ENCODE measurements around the gene POLR3K. TPM values are rescaled to one million over a fixed set of nuclear protein-coding genes. Genes with fewer than 3 reads are reported as not detected.

POLR3K gene
- total RNA-seq, result 64.8 and 67.3 TPM in 2 replicates

DNA sequence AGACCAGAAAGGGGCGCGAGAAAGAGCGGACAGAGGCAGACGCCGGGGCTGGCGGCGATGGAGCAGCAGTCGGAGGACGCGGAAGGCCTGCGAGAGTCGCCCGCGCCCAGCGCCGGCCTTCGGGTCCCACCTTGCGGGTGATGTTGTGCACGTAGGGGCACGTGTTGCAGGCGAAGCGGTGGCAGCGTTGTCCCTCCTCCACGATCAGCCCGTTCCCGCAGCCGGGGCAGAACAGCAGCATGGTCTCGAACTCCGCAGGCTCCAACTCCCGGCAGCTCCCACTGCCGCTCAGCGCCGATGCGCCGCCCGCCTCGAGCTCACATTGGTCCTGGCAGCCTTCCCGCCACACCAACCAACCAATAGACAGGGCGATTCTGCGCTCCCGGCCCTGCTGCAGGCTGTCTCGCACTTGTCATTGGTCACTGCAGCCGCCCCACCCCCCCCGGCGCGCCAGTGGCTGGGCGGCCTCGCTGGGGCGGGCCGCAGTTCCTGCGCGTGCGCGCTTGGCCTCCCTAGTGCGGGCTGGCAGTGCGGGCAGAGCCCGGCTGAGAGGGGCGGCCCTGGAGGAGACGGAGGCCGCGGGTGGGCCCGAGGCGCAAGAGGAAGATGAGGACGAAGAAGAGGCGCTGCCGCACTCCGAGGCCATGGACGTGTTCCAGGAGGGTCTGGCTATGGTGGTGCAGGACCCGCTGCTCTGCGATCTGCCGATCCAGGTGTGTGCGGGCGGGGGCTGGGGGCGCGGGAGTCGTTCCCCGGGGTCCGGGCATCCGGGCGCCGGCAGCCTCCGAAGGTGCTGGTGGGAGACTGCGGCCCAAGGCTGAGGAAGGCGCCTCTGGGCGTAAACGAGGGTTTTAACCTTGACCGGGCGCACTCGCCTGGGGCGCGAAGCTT is at the start of gene POLR3K, which contains the start of gene SNRNP25:
POLR3K (minus strand) TSS at position 263 of the 891 bp plus-strand sequence; CDS start at position 241, 22 bp downstream.
SNRNP25 (plus strand) TSS at position 483 of the 891 bp plus-strand sequence; CDS start at position 672, 189 bp downstream.
- intact Hi-C loops (cut with micrococcal nuclease), result loop anchor here (1.0 to 2.0 kb wide), 2 partner anchors 12 to 25 kb away; partner anchors contain the start of gene MPG
- H3K4me3 Mint-ChIP-seq (ENCODE audit: low read depth), result peak within 1 kb of the TSS; percentile 97
- H3K27me3 Mint-ChIP-seq (ENCODE audit: low read depth), result no peaks in the 10 kb centered on the region
- H3K4me1 Mint-ChIP-seq (ENCODE audit: low read depth), result peaks cover 20% of the 10 kb centered on the region
- H3K36me3 Mint-ChIP-seq (ENCODE audit: low read depth), result peaks cover 43% of the 10 kb centered on the region
- DNase-seq (ENCODE audit: low spot score), result peak; percentile 96
- H3K27ac Mint-ChIP-seq, result peak within 1 kb of the TSS; percentile 85
- no peaks in the 10 kb centered on the region for H3K9me3 Mint-ChIP-seq

DNA sequence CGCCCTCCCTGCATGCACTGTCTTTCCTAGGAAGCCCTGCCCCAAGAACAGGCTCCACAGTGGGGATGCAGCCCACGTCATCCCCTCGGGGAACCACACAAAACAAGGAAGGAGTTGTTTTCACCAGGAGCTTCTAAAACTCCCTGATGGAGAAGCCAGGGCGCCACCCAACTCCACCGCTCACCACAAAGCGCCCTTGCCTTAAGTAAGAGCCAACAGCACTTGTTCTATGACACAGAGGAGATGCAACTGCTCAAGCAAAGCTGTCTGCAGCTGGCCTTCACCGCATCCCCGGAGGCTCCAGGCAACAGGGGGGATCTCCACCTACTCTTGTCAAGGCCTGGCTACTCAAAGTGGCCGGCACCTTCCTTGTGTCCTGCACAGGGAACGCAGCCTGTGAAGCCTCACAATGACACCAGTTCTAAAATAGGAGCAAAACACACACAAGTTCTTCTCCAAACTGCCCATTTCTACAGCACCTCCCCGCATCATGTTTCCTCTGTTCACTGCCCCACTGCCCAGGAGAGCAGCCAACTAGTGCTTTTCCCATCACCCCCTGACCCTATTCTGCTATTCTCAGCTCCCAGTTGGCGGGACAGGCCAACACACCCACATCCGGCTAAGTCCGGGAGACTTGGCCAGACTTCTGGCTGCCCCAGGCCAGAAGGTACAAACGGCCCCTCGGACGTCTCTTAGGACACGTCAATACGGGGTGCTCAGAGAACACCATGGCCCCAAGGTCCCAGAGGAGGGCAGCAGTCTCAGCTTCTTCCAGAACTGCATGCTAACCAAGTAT is 48.9 kb upstream of the POLR3K start:
- Mint-ChIP-seq H3K27ac (no peak overlapping the region), H3K4me3 (ENCODE audit: low read depth) (no peak overlapping the region), H3K4me1 (ENCODE audit: low read depth) (no peaks in the 10 kb centered on the region), H3K36me3 (ENCODE audit: low read depth) (peaks cover 16% of the 10 kb centered on the region), H3K27me3 (ENCODE audit: low read depth) (no peaks in the 10 kb centered on the region), H3K9me3 (no peaks in the 10 kb centered on the region)
- DNase-seq (ENCODE audit: low spot score), result no peak
- intact Hi-C loops (cut with micrococcal nuclease), result no loop called here

GRCh38 chr16:101586-101985 is 48.2 kb upstream of the POLR3K start:
- Mint-ChIP-seq H3K27me3 (ENCODE audit: low read depth) (no peaks in the 10 kb centered on the region), H3K4me3 (ENCODE audit: low read depth) (no peak overlapping the region), H3K9me3 (no peaks in the 10 kb centered on the region), H3K4me1 (ENCODE audit: low read depth) (no peaks in the 10 kb centered on the region), H3K27ac (no peak overlapping the region), H3K36me3 (ENCODE audit: low read depth) (peaks cover 12% of the 10 kb centered on the region)
- intact Hi-C loops (cut with micrococcal nuclease), result no loop called here
- DNase-seq (ENCODE audit: low spot score), result no peak

- H3K36me3 Mint-ChIP-seq (ENCODE audit: low read depth), result peaks cover 10% of the 10 kb centered on the region
- intact Hi-C loops (cut with micrococcal nuclease), result no loop called here
Measured at GRCh38 chr16:100989-101388, 47.6 kb upstream of the POLR3K start.

GRCh38 chr16:97822-98221 is 44.4 kb upstream of the POLR3K start:
- no peak overlapping the region for H3K27ac Mint-ChIP-seq
- no peaks in the 10 kb centered on the region for H3K9me3 Mint-ChIP-seq
- DNase-seq (ENCODE audit: low spot score), result no peak
- intact Hi-C loops (cut with micrococcal nuclease), result loop anchor here (1.0 kb wide), 1 partner anchor 33 kb away; no protein-coding TSS in a partner anchor
- no peaks in the 10 kb centered on the region for H3K4me1 Mint-ChIP-seq (ENCODE audit: low read depth)
- peaks cover 13% of the 10 kb centered on the region for H3K36me3 Mint-ChIP-seq (ENCODE audit: low read depth)
- H3K27me3 Mint-ChIP-seq (ENCODE audit: low read depth), result no peaks in the 10 kb centered on the region
- no peak overlapping the region for H3K4me3 Mint-ChIP-seq (ENCODE audit: low read depth)

More at GRCh38 chr16:100989-101388, 47.6 kb upstream of the POLR3K start:
- Mint-ChIP-seq H3K27ac (no peak overlapping the region), H3K9me3 (no peaks in the 10 kb centered on the region), H3K27me3 (ENCODE audit: low read depth) (no peaks in the 10 kb centered on the region), H3K4me1 (ENCODE audit: low read depth) (no peaks in the 10 kb centered on the region), H3K4me3 (ENCODE audit: low read depth) (no peak overlapping the region)
- no peak for DNase-seq (ENCODE audit: low spot score)

DNA sequence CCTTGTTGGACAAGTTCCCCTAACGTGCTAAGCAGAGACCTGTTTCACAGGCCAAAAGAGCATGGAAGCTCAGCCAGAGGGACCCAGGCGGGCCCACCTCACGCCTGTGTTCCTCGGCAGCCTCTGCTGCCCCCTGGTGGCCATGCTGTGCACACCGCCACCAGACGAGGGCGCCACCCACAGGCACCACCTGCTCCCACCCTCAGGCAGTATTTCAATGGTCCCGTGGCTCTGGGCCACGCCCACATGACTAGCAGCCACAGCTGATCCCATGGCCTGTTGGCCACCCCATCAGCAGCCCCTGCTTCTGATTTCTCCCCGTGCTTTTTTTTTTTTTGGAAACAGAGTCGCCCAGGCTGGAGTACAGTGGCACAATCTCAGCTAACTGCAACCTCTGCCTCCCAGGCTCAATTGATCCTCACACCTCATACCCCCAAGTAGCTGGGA is 43.5 kb upstream of the POLR3K start:
- peak; percentile 88 for DNase-seq (ENCODE audit: low spot score)
- H3K27ac Mint-ChIP-seq, result no peak overlapping the region
- no peaks in the 10 kb centered on the region for H3K4me1 Mint-ChIP-seq (ENCODE audit: low read depth)
- H3K27me3 Mint-ChIP-seq (ENCODE audit: low read depth), result no peaks in the 10 kb centered on the region
- H3K36me3 Mint-ChIP-seq (ENCODE audit: low read depth), result peaks cover 13% of the 10 kb centered on the region
- no peak overlapping the region for H3K4me3 Mint-ChIP-seq (ENCODE audit: low read depth)
- intact Hi-C loops (cut with micrococcal nuclease), result loop anchor here (1.0 kb wide), 1 partner anchor 32 kb away; no protein-coding TSS in a partner anchor
- no peaks in the 10 kb centered on the region for H3K9me3 Mint-ChIP-seq

DNA sequence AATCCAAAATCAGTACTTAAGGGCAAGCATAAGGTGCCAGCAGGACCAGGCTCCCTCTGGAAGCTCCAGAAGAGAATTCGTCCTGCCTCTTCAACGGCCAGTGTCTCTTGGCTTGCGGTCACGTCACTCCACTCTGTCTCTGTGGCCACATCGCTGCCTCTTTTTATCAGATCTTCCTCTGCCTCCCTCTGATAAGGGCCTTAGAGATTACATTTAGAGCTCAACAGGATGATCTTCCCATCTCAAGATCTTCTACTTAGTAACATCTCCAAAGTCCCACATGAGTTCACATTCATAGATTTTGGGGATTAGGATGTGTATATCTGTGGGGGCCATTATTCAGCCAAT is 41.5 kb upstream of the POLR3K start:
- Mint-ChIP-seq H3K27ac (no peak overlapping the region), H3K4me3 (ENCODE audit: low read depth) (no peak overlapping the region), H3K4me1 (ENCODE audit: low read depth) (no peaks in the 10 kb centered on the region), H3K36me3 (ENCODE audit: low read depth) (peaks cover 16% of the 10 kb centered on the region), H3K27me3 (ENCODE audit: low read depth) (no peaks in the 10 kb centered on the region), H3K9me3 (no peaks in the 10 kb centered on the region)
- intact Hi-C loops (cut with micrococcal nuclease), result loop anchor here (1.0 kb wide), 1 partner anchor 24 kb away; no protein-coding TSS in a partner anchor
- DNase-seq (ENCODE audit: low spot score), result no peak

DNA sequence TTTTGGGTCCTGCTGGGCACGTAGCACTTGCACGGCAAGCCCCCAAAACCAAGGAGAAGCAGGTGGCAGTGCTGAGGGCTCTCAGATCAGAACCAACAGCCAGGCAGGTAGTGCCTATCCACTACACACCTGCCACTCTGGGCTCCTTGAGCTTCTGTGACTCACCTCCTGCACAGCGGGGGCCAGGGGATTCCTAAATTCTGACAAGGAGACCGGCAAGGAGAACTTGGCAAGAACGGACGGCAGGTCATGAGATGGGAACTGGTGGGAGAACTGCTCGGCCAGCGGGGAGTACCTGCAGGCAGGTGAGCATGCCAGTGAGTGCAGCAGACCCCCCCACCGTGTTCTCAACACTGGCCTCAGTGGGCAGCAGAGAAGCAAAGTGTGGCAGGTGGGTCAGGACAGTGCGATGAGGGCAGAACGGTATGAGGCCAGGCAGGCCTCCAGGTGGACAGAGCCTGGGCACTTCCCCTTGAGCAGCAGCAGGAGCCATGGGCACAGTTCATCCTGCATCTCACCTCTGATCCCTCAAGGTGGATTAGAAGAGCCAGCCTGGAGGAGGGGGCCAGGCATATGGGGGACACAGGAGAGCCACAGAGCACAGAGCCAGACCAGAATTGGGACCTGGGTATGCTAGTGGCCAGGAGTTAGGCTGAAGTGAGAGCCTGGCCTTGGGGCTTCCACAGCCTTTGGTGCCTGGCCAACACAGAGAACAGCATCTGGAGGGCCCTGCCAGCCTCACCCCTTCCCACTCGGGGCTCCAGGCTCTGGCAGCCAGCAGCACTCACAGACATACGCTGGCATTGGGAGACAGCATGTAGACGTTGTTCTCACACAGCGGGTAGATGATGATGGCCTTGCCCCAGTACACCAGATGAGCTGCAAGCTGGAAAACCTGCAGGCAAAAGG is 39.3 kb upstream of the POLR3K start:
- Mint-ChIP-seq H3K4me3 (ENCODE audit: low read depth) (no peak overlapping the region), H3K9me3 (no peaks in the 10 kb centered on the region), H3K4me1 (ENCODE audit: low read depth) (no peaks in the 10 kb centered on the region), H3K36me3 (ENCODE audit: low read depth) (peaks cover 13% of the 10 kb centered on the region), H3K27me3 (ENCODE audit: low read depth) (no peaks in the 10 kb centered on the region), H3K27ac (no peak overlapping the region)
- no peak for DNase-seq (ENCODE audit: low spot score)
- intact Hi-C loops (cut with micrococcal nuclease), result no loop called here

- Mint-ChIP-seq H3K36me3 (ENCODE audit: low read depth) (peaks cover 19% of the 10 kb centered on the region), H3K9me3 (no peaks in the 10 kb centered on the region), H3K4me3 (ENCODE audit: low read depth) (no peak overlapping the region), H3K27ac (no peak overlapping the region), H3K27me3 (ENCODE audit: low read depth) (no peaks in the 10 kb centered on the region), H3K4me1 (ENCODE audit: low read depth) (no peaks in the 10 kb centered on the region)
- DNase-seq (ENCODE audit: low spot score), result no peak
- intact Hi-C loops (cut with micrococcal nuclease), result no loop called here
Measured at GRCh38 chr16:91484-91883, 38.1 kb upstream of the POLR3K start.

DNA sequence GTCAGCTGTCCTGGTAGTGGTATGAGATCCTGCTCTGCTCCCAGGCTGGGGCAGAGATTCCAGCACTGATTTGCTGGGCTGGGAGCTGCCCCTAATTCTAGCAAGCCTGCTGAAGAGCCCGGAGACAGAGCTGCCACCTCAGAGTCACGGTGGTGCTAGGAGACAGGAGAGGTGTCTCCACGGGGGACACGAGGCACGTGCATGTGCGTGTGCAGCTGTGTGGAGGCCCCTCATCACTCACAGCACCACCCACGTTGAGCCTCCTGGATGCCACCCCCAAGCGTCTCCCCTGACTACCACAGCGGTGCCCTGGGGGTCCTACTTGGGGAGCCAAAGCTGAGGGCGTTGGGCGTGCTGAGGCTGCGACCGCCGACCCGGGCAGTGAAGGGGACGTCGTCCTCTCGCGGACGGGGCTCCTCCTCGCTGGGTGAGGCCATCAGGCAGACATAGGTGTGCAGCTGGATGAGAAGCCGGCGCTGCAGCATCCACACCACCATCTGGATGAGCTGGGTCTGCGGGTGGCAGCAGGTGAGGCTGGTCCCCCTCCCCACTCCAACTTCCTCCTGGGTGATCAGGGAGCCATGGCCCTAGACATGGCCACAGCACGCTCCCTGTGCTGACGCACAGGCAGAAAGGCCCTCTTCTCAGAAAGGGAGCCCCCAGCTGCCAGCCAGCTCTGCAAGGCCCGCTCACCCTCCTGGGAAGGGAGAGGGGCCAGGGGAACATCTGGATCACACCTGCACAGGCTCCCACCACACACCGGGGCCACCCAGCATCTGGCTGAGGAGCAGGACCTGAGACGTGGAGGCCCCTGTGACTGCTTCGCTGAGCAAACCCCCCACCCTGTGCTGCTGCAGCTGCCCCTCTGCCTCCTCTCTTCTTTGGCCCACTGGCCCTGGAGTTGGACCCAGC is 36.2 kb upstream of the POLR3K start:
- no peak for DNase-seq (ENCODE audit: low spot score)
- Mint-ChIP-seq H3K9me3 (no peaks in the 10 kb centered on the region), H3K27ac (no peak overlapping the region), H3K4me3 (ENCODE audit: low read depth) (no peak overlapping the region), H3K4me1 (ENCODE audit: low read depth) (peaks cover 6% of the 10 kb centered on the region), H3K27me3 (ENCODE audit: low read depth) (no peaks in the 10 kb centered on the region), H3K36me3 (ENCODE audit: low read depth) (peaks cover 31% of the 10 kb centered on the region)
- intact Hi-C loops (cut with micrococcal nuclease), result no loop called here

DNA sequence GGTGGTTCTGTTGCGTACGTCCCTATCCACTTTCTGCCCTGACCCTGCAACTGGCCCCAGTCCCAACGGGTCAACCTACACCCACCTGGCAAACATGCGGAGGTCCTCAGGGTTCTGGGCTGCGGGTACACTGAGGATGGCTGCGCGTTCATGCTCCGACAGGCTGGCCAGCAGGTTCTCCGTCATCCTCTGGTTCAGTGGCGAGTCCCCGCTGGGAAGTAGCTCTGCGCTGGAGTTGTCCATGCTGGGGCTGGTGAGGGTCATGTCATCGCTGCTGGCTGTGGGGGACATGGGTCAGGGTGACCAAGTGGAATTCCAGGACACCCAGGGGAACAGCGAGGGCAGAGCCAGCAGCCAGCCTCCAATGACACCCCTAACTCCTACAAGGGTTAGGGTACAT is 35.2 kb upstream of the POLR3K start:
- peaks cover 14% of the 10 kb centered on the region for H3K4me1 Mint-ChIP-seq (ENCODE audit: low read depth)
- no peak for DNase-seq (ENCODE audit: low spot score)
- intact Hi-C loops (cut with micrococcal nuclease), result no loop called here
- H3K27ac Mint-ChIP-seq, result no peak overlapping the region
- H3K27me3 Mint-ChIP-seq (ENCODE audit: low read depth), result no peaks in the 10 kb centered on the region
- no peaks in the 10 kb centered on the region for H3K9me3 Mint-ChIP-seq
- H3K36me3 Mint-ChIP-seq (ENCODE audit: low read depth), result peaks cover 39% of the 10 kb centered on the region
- no peak overlapping the region for H3K4me3 Mint-ChIP-seq (ENCODE audit: low read depth)
